HEK293 (cell line): ENCODE measurements around the gene YWHAQ.

Experiments
- CTCF ChIA-PET: fragments of 350-600 bp; formaldehyde crosslinking; extraction: SDS; loops from one replicate; lab custom pipeline; 2021; ENCODE audit warnings: antibody characterized with exemption; lab: Yijun Ruan, JAX
- POLR2A ChIA-PET: fragments of 300-600 bp; formaldehyde crosslinking; extraction: SDS; loops from one replicate; lab custom pipeline; 2020; ENCODE audit warnings: antibody characterized with exemption, inconsistent platforms; lab: Yijun Ruan, JAX
- H3K27ac ChIP-seq: fragments of 200-500 bp; sonication (Bioruptor generic); 2 replicates; pipeline ENCODE4 v1.5.1; 2014; ENCODE audit warnings: low read depth, low read length, control low read depth, inconsistent platforms; ENCODE audit errors: extremely low read depth
- H3K36me3 ChIP-seq, 2 experiments: fragments of 200-500 bp in 1 of 2; sonication (Bioruptor generic) in 1 of 2; 1 replicate in 1 of 2; 2 replicates in 1 of 2; pipeline ENCODE4 v1.5.1; 2014 to 2017; ENCODE audit warnings: inconsistent platforms in 2 of 2, low read length in 2 of 2; ENCODE audit not compliant: control insufficient read depth in 2 of 2, insufficient read depth in 1 of 2
- H3K4me1 ChIP-seq: fragments of 200-500 bp; sonication (Bioruptor generic); 2 replicates; pipeline ENCODE4 v1.5.1; 2014; ENCODE audit warnings: mild to moderate bottlenecking, low read length, inconsistent platforms; ENCODE audit not compliant: control insufficient read depth, insufficient read depth
- H3K4me3 ChIP-seq: 2 replicates; pipeline ENCODE4 v1.5.1; 2011; ENCODE audit warnings: low read depth, mild to moderate bottlenecking, control low read depth, low read length, moderate library complexity
- H3K9me3 ChIP-seq: fragments of 200-500 bp; sonication (Bioruptor generic); 2 replicates; pipeline ENCODE4 v1.5.1; 2014; ENCODE audit warnings: low read depth, low read length, inconsistent platforms; ENCODE audit not compliant: control insufficient read depth, insufficient read depth
- GLI4 ChIP-seq: fragments of 450-650 bp; formaldehyde crosslinking; IDR thresholded peaks from 2 replicates; pipeline ENCODE4 v1.5.1; 2016; ENCODE audit warnings: missing biosample characterization, missing genetic modification characterization
- KLF10 ChIP-seq: fragments of 450-650 bp; IDR thresholded peaks from 2 replicates; pipeline ENCODE4 v1.5.1; 2018; ENCODE audit warnings: missing biosample characterization, mild to moderate bottlenecking, missing genetic modification characterization
- PATZ1 ChIP-seq: fragments of 450-650 bp; formaldehyde crosslinking; IDR thresholded peaks from 2 replicates; pipeline ENCODE4 v1.5.1; 2016; ENCODE audit warnings: missing biosample characterization, missing genetic modification characterization
- TSHZ1 ChIP-seq: fragments of 450-650 bp; formaldehyde crosslinking; IDR thresholded peaks from 2 replicates; pipeline ENCODE4 v1.5.1; 2016; ENCODE audit warnings: missing biosample characterization, missing genetic modification characterization, borderline replicate concordance
- ZBTB17 ChIP-seq: fragments of 450-650 bp; formaldehyde crosslinking; IDR thresholded peaks from 2 replicates; pipeline ENCODE4 v1.5.1; 2016; ENCODE audit warnings: missing biosample characterization, missing genetic modification characterization
- ZNF175 ChIP-seq: fragments of 450-650 bp; formaldehyde crosslinking; IDR thresholded peaks from 2 replicates; pipeline ENCODE4 v1.5.1; 2016; ENCODE audit warnings: missing biosample characterization, missing genetic modification characterization
- ZNF2 ChIP-seq: fragments of 450-650 bp; formaldehyde crosslinking; IDR thresholded peaks from 2 replicates; pipeline ENCODE4 v1.5.1; 2016; ENCODE audit warnings: missing biosample characterization, missing genetic modification characterization
- ZNF404 ChIP-seq: fragments of 450-650 bp; formaldehyde crosslinking; IDR thresholded peaks from 2 replicates; pipeline ENCODE4 v1.5.1; 2017; ENCODE audit warnings: missing biosample characterization, missing genetic modification characterization
- ZNF488 ChIP-seq: fragments of 450-650 bp; formaldehyde crosslinking; IDR thresholded peaks from 2 replicates; pipeline ENCODE4 v1.5.1; 2016; ENCODE audit warnings: missing biosample characterization, missing genetic modification characterization
- ZNF521 ChIP-seq: fragments of 450-650 bp; formaldehyde crosslinking; IDR thresholded peaks from 2 replicates; pipeline ENCODE4 v1.5.1; 2017; ENCODE audit warnings: missing biosample characterization, mild to moderate bottlenecking, missing genetic modification characterization
- ZNF621 ChIP-seq: fragments of 450-650 bp; formaldehyde crosslinking; IDR thresholded peaks from 2 replicates; pipeline ENCODE4 v1.5.1; 2017; ENCODE audit warnings: missing biosample characterization, missing genetic modification characterization
- ZNF629 ChIP-seq: fragments of 450-650 bp; formaldehyde crosslinking; IDR thresholded peaks from 2 replicates; pipeline ENCODE4 v1.5.1; 2017; ENCODE audit warnings: missing biosample characterization, missing genetic modification characterization
- ZNF654 ChIP-seq: fragments of 450-650 bp; formaldehyde crosslinking; IDR thresholded peaks from 2 replicates; pipeline ENCODE4 v1.5.1; 2016; ENCODE audit warnings: low read depth, missing biosample characterization, missing genetic modification characterization
- ZNF664 ChIP-seq: fragments of 450-650 bp; formaldehyde crosslinking; IDR thresholded peaks from 2 replicates; pipeline ENCODE4 v1.5.1; 2016; ENCODE audit warnings: missing biosample characterization, missing genetic modification characterization
- TF ChIP-seq, protein P1 (sequence below): fragments of 450-650 bp; formaldehyde crosslinking; IDR thresholded peaks from 2 replicates; pipeline ENCODE4 v1.5.1; 2017; ENCODE audit warnings: missing biosample characterization, missing genetic modification characterization

Gene YWHAQ

DNA sequence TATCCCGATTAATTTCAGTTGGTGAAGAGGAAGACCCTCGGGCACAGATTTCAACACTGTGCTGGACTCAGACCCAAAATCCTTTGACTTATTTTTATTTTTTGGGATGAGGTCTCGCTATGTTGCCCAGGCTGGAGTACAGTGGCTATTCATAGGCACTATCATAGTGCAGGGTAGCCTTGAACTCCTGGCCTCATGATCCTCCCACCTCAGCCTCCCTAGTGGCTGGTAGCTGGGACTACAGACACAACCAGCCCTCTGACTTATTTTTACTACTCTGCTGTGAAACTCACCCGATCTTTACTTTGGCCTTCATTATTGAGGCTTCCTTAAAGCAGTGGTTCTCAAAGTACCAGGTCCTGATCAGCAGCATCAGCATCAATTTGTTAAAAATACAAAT lies 57.0 kb downstream of the YWHAQ start:
- Histone ChIP-seq H3K27ac (no peak overlapping the region), H3K4me1 (no peaks in the 10 kb centered on the region), H3K9me3 (no peaks in the 10 kb centered on the region), H3K36me3 (no peaks in the 10 kb centered on the region), H3K4me3 (no peak overlapping the region)
- ChIA-PET CTCF (interaction anchor here (0.6 to 1.6 kb wide), 2 partner anchors 30 to 98 kb away, joined by 3 read pairs; no protein-coding TSS in a partner anchor), POLR2A (interaction anchor here (1.9 kb wide), 1 partner anchor 18 kb away, joined by 8 read pairs; the partner anchor contains the start of gene ADAM17)
- TF ChIP-seq ZNF488 (tag by site-specific recombination) (no peak), ZNF664 (tag by site-specific recombination) (no peak), ZNF521 (tag by site-specific recombination) (no peak), GLI4 (no peak)
- TF ChIP-seq, protein P1, sequence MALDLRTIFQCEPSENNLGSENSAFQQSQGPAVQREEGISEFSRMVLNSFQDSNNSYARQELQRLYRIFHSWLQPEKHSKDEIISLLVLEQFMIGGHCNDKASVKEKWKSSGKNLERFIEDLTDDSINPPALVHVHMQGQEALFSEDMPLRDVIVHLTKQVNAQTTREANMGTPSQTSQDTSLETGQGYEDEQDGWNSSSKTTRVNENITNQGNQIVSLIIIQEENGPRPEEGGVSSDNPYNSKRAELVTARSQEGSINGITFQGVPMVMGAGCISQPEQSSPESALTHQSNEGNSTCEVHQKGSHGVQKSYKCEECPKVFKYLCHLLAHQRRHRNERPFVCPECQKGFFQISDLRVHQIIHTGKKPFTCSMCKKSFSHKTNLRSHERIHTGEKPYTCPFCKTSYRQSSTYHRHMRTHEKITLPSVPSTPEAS (tag by site-specific recombination) = no peak

DNA sequence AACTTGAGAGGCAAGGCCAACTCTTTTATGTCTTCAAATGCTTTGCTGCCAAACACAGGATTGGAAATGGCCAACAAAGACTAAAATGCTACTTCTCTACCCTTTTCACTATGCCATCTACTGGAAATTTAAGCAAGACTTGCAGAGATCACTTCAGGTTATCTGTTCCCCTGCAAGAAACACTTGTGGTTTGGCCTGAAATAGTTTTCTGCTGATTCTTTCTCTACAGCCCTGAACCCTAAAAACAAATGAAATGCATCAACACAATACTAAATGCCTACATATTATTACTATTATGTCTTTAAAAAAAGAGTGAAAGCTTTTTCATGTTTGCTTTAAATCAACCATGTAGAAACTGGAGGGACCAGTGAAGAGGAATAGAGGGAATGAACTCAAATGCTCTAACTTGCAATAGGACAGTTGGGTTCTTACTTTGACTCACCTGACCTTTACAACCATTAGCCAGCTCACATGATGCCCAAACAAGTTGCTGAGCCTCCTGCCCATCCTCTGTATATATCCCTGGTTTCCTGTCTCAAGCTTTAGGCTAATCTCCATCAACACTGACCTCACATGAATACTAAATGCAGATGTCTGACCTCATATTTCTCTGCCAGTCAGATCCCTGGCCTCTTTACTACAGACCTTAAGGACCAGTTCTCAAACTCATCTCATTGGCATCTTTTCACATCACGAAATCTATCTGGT lies 57.6 kb downstream of the YWHAQ start:
- Histone ChIP-seq H3K36me3 (no peaks in the 10 kb centered on the region), H3K4me1 (no peaks in the 10 kb centered on the region), H3K27ac (no peak overlapping the region), H3K4me3 (no peak overlapping the region), H3K9me3 (no peaks in the 10 kb centered on the region)
- POLR2A ChIA-PET = no interaction called here
- TF ChIP-seq ZNF629 (tag by site-specific recombination) (0 out of 2 replicates have a peak, but pooled peaks have one; percentile 15), ZNF664 (tag by site-specific recombination) (no peak)
- CTCF ChIA-PET = interaction anchor here (1.1 to 1.6 kb wide), 2 partner anchors 30 to 142 kb away, joined by 3 to 4 read pairs; no protein-coding TSS in a partner anchor

GRCh38 chr2:9570182-9571060 lies 60.4 kb downstream of the YWHAQ start:
- Histone ChIP-seq H3K9me3 (no peaks in the 10 kb centered on the region), H3K36me3 (no peaks in the 10 kb centered on the region)
- CTCF ChIA-PET = interaction anchor here (0.5 to 1.2 kb wide), 4 partner anchors 14 to 236 kb away, joined by 3 to 4 read pairs (median 3); partner anchors contain the start of gene ADAM17

DNA sequence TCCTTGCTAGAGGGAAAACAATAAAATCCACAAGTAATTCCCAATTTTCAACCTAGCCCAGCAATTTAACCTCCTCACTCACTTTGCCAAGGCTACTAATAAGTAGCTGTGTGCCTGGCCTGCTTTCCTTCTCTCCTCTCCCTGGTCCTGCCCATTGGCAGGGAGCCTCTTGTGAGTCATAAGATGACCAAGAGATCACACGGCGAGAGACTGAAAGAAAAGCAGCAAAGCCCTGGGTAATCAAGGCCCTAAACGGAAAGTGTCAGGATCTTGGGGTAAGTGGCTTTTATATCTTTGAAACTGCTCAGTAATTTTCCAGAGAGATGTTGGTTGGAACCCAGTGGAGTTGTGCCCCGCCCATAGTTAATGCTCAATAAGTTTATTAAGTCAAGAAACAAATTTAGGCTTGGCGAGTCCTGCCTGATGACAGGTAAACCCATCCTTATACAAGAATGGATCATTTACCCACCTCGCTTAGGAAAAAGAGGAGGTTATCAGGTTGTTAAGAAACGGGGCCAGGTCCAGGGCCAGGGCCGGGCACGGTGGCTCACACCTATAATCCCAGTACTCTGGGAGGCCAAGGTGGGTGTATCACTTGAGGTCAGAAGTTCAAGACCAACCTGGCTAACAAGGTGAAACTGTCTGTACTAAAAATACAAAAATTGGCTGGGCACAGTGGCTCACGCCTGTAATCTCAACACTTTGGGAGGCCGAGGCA lies 65.2 kb downstream of the YWHAQ start:
- Histone ChIP-seq H3K36me3 (no peaks in the 10 kb centered on the region; a peak in 1 of 3 replicates), H3K9me3 (no peaks in the 10 kb centered on the region), H3K27ac (no peak overlapping the region), H3K4me1 (no peaks in the 10 kb centered on the region), H3K4me3 (no peak overlapping the region)
- ChIA-PET POLR2A (interaction anchor here (2.8 kb wide), 1 partner anchor 10 kb away, joined by 10 read pairs; the partner anchor contains the start of gene ADAM17), CTCF (interaction anchor here (0.6 to 1.3 kb wide), 2 partner anchors 91 to 125 kb away, joined by 3 to 4 read pairs; partner anchors contain the start of gene IAH1)
- TF ChIP-seq ZNF2 = no peak
- TF ChIP-seq ZNF175 (tag by site-specific recombination) = no peak
- no peak for TF ChIP-seq ZNF621 (tag by site-specific recombination)
- TF ChIP-seq TSHZ1 (tag by site-specific recombination) = no peak
- peak; percentile 40; the same call in 1 of the 2 replicates for TF ChIP-seq ZBTB17 (tag by site-specific recombination)
- TF ChIP-seq KLF10 (tag by site-specific recombination) = no peak
- TF ChIP-seq PATZ1 (tag by site-specific recombination) = no peak

More at GRCh38 chr2:9570182-9571060, 60.4 kb downstream of the YWHAQ start:
- POLR2A ChIA-PET = interaction anchor here (1.5 kb wide), 1 partner anchor 14 kb away, joined by 14 read pairs; the partner anchor contains the start of gene ADAM17
- Histone ChIP-seq H3K27ac (no peak overlapping the region), H3K4me3 (no peak overlapping the region), H3K4me1 (no peaks in the 10 kb centered on the region)
- 0 out of 2 replicates have a peak, but pooled peaks have one; percentile 6 for TF ChIP-seq ZNF654
- TF ChIP-seq ZNF404 (tag by site-specific recombination) = no peak
- TF ChIP-seq, all 188 proteins: peak for 1
